NCI-H510A treated with DMSO at 0.1 percent for 48 hours (cell line): ENCODE measurements around the gene AHNAK2.
"Not testable (repeated sequence)": the region's sequence is repeated elsewhere in the genome, so short reads cannot be mapped to it uniquely, and the experiment has no call there.

Experiments used
- DNase-seq: peaks from one replicate; lab custom pipeline; 2025; lab: John Stamatoyannopoulos, UW

AHNAK2 gene

GRCh38 chr14:104898870-104899510 is 79.2 kb downstream of the AHNAK2 start:
- DNase-seq, result no peak

GRCh38 chr14:104898195-104898558 is 80.0 kb downstream of the AHNAK2 start:
- DNase-seq, result no peak

- DNase-seq, result no peak
These were observed 80.6 kb downstream of the AHNAK2 start for GRCh38 chr14:104897330-104898194.

- peak; percentile 94 for DNase-seq
These were observed 82.2 kb downstream of the AHNAK2 start for GRCh38 chr14:104895786-104896661.

GRCh38 chr14:104895207-104895785 is 82.9 kb downstream of the AHNAK2 start:
- no peak for DNase-seq

GRCh38 chr14:104894331-104895206 is 83.6 kb downstream of the AHNAK2 start:
- DNase-seq, result no peak

- peak; percentile 14 for DNase-seq
These were observed 84.6 kb downstream of the AHNAK2 start for GRCh38 chr14:104893435-104894207.

GRCh38 chr14:104892531-104893434 is 85.4 kb downstream of the AHNAK2 start:
- DNase-seq, result no peak

GRCh38 chr14:104891664-104892530 is 86.3 kb downstream of the AHNAK2 start:
- no peak for DNase-seq

GRCh38 chr14:104891121-104891551 is 87.0 kb downstream of the AHNAK2 start:
- DNase-seq, result no peak

GRCh38 chr14:104890292-104890691 is 87.9 kb downstream of the AHNAK2 start:
- DNase-seq, result not testable (repeated sequence)

- DNase-seq, result no peak
These were observed 88.8 kb downstream of the AHNAK2 start for GRCh38 chr14:104889375-104889757.

- DNase-seq, result no peak
These were observed 89.4 kb downstream of the AHNAK2 start for GRCh38 chr14:104888489-104889374.

- DNase-seq, result no peak
These were observed 90.3 kb downstream of the AHNAK2 start for GRCh38 chr14:104887623-104888488.
